GM12892 (cell line): ENCODE data around the gene MAP1LC3B2.

ENCODE experiments used
- POLR2A ChIP-seq: IDR thresholded peaks from 2 replicates; pipeline ENCODE4 v1.6.1; 2011; ENCODE audit warnings: low read depth, low read length, control low read depth
- POLR2AphosphoS5 ChIP-seq: IDR thresholded peaks from 2 replicates; pipeline ENCODE4 v1.6.1; 2011; ENCODE audit warnings: low read depth, low read length, control low read depth
- TAF1 ChIP-seq: IDR thresholded peaks from 2 replicates; pipeline ENCODE4 v1.6.1; 2011; ENCODE audit warnings: low read depth, mild to moderate bottlenecking, control low read depth, low read length, borderline replicate concordance

DNA sequence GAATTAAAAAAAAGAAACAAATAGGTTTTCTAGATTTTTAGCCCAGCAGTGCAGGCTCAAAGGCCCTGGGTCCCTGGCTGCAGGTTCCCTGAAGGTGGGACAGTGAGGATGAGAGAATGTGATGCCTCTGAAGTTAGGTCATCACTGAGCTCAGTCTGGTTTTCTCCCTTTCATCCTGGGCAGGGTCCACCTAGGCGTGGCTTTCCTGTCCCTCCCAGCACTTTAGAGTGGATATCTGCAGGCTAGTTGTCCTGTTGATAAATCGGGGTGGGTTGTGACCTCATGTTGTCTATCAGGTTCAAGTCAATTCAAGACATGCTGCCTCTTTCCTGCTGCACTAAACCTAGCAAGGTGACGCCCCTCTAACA lies 60.9 kb downstream of the MAP1LC3B2 start:
- no peak for TF ChIP-seq POLR2AphosphoS5
- TF ChIP-seq TAF1 = no peak
- TF ChIP-seq POLR2A = no peak
